ENCODE data around the gene NELL1.

Gene NELL1

DNA sequence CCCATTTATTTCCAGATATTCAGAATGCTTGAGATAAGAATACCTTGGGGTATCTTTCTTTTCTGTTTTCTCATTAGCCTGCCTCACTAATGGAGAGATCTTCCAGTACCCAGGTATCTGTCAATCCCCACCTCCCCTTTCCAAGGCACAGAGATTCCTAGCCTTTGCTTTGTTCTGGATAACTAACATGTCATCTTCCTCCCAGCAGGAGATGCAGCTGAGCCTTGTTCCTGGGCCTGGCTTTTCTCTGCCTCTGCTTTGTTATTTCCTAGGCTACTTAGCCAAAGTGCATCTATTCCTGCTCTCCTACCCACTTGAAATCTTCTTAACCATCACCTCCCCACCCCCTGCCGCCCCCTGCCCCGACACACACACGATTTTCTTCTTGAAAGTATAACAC is 297.1 kb downstream of the NELL1 start:
- TF ChIP-seq, protein P1, sequence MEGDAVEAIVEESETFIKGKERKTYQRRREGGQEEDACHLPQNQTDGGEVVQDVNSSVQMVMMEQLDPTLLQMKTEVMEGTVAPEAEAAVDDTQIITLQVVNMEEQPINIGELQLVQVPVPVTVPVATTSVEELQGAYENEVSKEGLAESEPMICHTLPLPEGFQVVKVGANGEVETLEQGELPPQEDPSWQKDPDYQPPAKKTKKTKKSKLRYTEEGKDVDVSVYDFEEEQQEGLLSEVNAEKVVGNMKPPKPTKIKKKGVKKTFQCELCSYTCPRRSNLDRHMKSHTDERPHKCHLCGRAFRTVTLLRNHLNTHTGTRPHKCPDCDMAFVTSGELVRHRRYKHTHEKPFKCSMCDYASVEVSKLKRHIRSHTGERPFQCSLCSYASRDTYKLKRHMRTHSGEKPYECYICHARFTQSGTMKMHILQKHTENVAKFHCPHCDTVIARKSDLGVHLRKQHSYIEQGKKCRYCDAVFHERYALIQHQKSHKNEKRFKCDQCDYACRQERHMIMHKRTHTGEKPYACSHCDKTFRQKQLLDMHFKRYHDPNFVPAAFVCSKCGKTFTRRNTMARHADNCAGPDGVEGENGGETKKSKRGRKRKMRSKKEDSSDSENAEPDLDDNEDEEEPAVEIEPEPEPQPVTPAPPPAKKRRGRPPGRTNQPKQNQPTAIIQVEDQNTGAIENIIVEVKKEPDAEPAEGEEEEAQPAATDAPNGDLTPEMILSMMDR (conservative IDR thresholded peaks at IDR 0.05; ENCODE audit: low read depth, low read length), result no peak
- DNase-seq (ENCODE audit: low read depth), result no peak
- H3K4me3 ChIP-seq (ENCODE audit: low read length), result no peak overlapping the region

DNA sequence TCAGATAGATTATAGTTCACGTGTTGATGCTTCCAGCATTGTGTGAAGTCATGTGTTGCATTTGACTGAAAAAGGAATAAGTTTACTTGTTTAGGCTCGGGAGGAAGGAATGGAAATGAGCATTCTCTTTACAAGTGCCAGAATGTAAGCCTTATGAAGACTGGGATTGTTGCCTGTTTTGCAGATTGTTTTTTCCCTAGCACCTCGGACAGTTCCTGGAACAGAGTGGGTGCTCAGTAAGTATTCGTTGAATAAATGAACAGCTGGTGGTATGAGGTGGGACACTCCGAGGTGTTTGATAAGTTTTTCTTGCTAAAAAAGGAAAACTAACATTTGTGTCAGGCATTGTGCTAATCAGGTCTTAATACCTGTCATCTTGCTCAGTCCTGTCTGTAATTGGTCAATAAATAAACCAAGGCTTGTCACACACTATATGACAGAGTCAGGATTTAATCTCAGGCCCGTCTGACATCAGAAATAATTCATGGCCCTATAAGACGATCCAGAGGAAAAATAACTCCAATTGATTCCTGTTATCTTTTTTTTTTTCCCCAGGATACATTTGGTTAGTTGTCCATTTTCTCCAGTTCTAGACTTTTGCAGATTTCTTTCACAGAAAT is 304.7 kb downstream of the NELL1 start:
- H3K4me3 ChIP-seq (ENCODE audit: low read length), result no peak overlapping the region
- no peak for DNase-seq (ENCODE audit: low read depth)
- TF ChIP-seq, protein P1 (conservative IDR thresholded peaks at IDR 0.05; ENCODE audit: low read depth, low read length), result no peak

DNA sequence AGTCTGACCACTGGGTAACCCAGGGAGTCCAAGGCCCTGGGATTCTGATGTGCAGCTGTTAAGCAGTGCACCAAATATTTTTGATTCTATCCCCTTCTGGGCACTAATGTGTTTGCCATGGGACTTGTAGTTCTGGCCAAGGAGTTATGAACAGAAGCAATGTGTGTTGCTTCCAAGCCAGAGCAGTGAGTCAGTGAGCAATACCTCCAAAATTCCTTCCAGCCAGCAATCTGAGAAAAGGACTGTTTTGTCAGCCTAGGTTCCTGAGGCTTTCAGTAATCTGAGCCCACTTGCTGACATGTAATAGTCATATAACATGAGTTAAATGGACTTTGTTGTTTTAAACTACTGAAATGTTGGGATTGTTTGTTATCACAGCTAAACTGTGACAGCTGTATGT is 311.4 kb downstream of the NELL1 start:
- H3K4me3 ChIP-seq (ENCODE audit: low read length), result no peak overlapping the region
- TF ChIP-seq, protein P1 (conservative IDR thresholded peaks at IDR 0.05; ENCODE audit: low read depth, low read length), result no peak
- DNase-seq (ENCODE audit: low read depth), result no peak

DNA sequence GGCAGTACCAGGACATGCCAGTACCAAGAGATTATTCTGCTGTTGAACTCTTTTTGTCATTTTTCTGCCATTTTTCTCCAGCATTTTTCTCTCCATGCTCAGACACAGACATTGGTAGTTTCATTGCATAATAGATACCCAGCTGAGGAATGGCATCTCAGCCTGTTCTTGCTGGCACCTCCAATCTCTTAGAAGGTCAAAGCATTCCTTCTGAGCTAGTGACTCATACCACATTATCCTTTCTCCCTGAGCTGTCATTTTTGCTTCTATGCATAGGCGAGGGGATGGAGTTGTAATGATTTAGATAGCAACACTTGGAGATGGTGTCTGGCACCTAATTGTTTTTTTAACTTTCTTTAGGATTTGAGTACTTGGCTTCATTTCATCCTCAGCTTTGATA is 321.1 kb downstream of the NELL1 start:
- TF ChIP-seq, protein P1 (conservative IDR thresholded peaks at IDR 0.05; ENCODE audit: low read depth, low read length), result no peak
- DNase-seq (ENCODE audit: low read depth), result no peak
- no peak overlapping the region for H3K4me3 ChIP-seq (ENCODE audit: low read length)

DNA sequence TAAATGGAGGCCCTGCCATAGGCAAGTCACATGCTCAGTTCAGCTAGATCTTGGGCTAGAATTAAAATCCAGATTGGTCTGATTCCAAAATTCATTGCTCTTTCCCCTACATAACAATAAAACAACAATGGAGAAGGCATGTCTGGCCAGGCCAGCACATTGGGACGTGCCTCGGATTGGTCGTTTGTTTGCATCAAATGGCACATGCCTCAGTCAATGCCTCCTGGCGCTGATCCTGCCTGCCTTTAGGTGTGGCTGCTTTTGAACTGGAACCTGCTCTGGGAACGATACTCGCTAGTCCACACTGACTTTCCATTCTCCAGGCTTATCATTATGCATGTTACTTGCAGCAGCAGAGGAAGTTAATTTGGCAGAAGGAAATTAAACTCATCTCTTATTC is 322.1 kb downstream of the NELL1 start:
- TF ChIP-seq, protein P1 (conservative IDR thresholded peaks at IDR 0.05; ENCODE audit: low read depth, low read length), result no peak
- H3K4me3 ChIP-seq (ENCODE audit: low read length), result no peak overlapping the region
- DNase-seq (ENCODE audit: low read depth), result no peak

DNA sequence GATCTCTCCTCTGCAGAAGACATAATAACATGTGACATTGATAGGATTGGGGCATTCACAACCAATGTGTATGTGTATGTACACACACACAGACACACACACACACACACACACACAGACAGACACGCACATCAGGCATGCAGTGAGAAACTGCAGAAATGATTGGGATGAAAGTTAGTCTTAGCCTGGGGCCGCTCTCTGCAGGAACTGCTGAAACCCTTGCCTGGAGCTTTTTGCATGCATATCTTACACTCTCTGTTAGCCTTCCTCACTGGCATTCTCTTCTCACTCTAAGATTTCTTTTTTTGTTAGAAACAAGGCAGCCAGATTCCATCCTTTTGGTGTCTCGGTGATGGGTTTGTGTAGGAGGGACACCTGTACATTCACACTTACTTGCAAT is 337.9 kb downstream of the NELL1 start:
- no peak for DNase-seq (ENCODE audit: low read depth)
- TF ChIP-seq, protein P1 (conservative IDR thresholded peaks at IDR 0.05; ENCODE audit: low read depth, low read length), result no peak
- no peak overlapping the region for H3K4me3 ChIP-seq (ENCODE audit: low read length)

DNA sequence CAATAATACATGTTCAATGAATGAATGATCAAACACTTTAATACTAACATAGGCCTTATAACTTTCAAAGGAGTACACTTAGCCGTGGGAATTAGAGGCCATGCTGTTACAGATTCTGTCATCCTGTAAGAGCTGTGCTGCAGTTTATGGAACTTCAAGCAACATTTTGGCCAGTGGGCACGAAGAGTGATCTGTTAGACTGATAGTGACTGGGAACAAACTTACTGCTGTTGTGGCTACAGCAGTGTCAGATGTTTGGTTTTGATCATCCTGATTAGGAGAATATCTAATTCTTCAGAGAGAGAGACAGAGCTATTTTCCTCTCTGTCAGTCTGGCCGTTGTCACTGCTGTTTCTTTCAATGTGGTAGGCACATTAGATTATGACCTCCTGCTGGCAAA is 348.9 kb downstream of the NELL1 start:
- TF ChIP-seq, protein P1 (conservative IDR thresholded peaks at IDR 0.05; ENCODE audit: low read depth, low read length), result no peak
- DNase-seq (ENCODE audit: low read depth), result no peak

More for the DNA sequence above, 348.9 kb downstream of the NELL1 start:
- no peak overlapping the region for H3K4me3 ChIP-seq (ENCODE audit: low read length)

Measured in retinal pigment epithelial cell (primary cell).